HG02938 (cell line): ENCODE measurements around the gene NDUFB7.
"Not testable (repeated sequence)": the region's sequence is repeated elsewhere in the genome, so short reads cannot be mapped to it uniquely, and the experiment has no call there.

ENCODE experiments used
- ATAC-seq: cut with Tn5 transposase; IDR thresholded peaks from one replicate; pipeline ENCODE4 v1.9.1; 2021; ENCODE audit warnings: mild to moderate bottlenecking, moderate library complexity; ENCODE audit not compliant: unreplicated experiment

Gene NDUFB7

GRCh38 chr19:14553939-14554243 is 18.0 kb downstream of the NDUFB7 start:
- no peak for ATAC-seq

- ATAC-seq, result no peak
Measured at GRCh38 chr19:14553042-14553938, 18.6 kb downstream of the NDUFB7 start.

GRCh38 chr19:14552006-14552360 is 19.9 kb downstream of the NDUFB7 start:
- not testable (repeated sequence) for ATAC-seq

- not testable (repeated sequence) for ATAC-seq
Measured at GRCh38 chr19:14551134-14552005, 20.5 kb downstream of the NDUFB7 start.

GRCh38 chr19:14550201-14550754 is 21.6 kb downstream of the NDUFB7 start:
- no peak for ATAC-seq

GRCh38 chr19:14545716-14546082 is 26.2 kb downstream of the NDUFB7 start:
- no peak for ATAC-seq

GRCh38 chr19:14544977-14545715 is 26.7 kb downstream of the NDUFB7 start:
- ATAC-seq, result no peak

- ATAC-seq, result no peak
Measured at GRCh38 chr19:14544047-14544446, 27.8 kb downstream of the NDUFB7 start.

GRCh38 chr19:14542711-14543328 is 29.0 kb downstream of the NDUFB7 start:
- ATAC-seq, result no peak

- not testable (repeated sequence) for ATAC-seq
Measured at GRCh38 chr19:14541979-14542378, 29.9 kb downstream of the NDUFB7 start.

- ATAC-seq, result no peak
Measured at GRCh38 chr19:14540741-14541525, 30.9 kb downstream of the NDUFB7 start.

- no peak for ATAC-seq
Measured at GRCh38 chr19:14536926-14537692, 34.8 kb downstream of the NDUFB7 start.

GRCh38 chr19:14533450-14533849 is 38.4 kb downstream of the NDUFB7 start:
- no peak for ATAC-seq

GRCh38 chr19:14530506-14530905 is 41.4 kb downstream of the NDUFB7 start:
- ATAC-seq, result no peak

- no peak for ATAC-seq
Measured at GRCh38 chr19:14530005-14530348, 41.9 kb downstream of the NDUFB7 start.

- ATAC-seq, result peak; percentile 95
Measured at GRCh38 chr19:14529254-14530004, 42.4 kb downstream of the NDUFB7 start, which contains the start of gene TECR. TECR (plus strand) TSS chr19:14529594; CDS start chr19:14529697, 103 bp downstream.

GRCh38 chr19:14528419-14529253 is 43.2 kb downstream of the NDUFB7 start:
- no peak for ATAC-seq
